Measurements from ENCODE around the gene NCK2. TPM values are rescaled to one million over a fixed set of nuclear protein-coding genes. Genes with fewer than 3 reads are reported as not detected.

The NCK2 gene
- total and polyA plus RNA-seq, 2 of the 13 experiments (the other 11 are each of a cell fraction or from before 2014, with no cell fraction given): 14.8 to 23.5 TPM

DNA sequence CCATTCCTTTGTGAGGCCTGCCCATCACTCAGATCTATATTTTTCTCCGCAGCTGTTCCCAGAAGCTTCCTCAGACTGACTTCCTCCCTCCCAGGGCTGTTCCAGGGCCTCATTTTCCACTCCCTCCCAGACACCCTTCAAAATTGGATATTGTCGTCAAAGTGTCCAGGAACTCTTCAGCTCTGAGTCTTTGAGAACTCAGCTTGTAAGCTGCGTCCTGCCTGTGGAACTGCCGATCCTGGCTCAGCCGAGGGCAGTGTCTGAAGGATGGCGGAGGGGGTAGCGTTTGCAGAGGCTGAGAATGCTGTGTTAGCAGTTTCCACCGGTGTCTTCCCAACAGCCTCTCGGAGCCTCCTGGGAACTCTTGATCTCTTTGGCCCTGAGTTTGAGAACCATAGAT is 27.1 kb downstream of the NCK2 start:
- no peak for ATAC-seq
- TF ChIP-seq MAFF (IDR thresholded peaks at IDR 0.05; ENCODE audit: low read depth, low read length): peak; percentile 36
- TF ChIP-seq GLI4 (CRISPR knock-in tag; IDR thresholded peaks at IDR 0.05; ENCODE audit: borderline replicate concordance): no peak
- peak; percentile 69 to 71 for TF ChIP-seq MAFK (conservative IDR thresholded peaks at IDR 0.05 in 1 of 2, IDR thresholded peaks at IDR 0.05 in 1 of 2; ENCODE audit: low read length in 2 of 2)
- Histone ChIP-seq H3K36me3 (replicated peaks in 1 of 2; ENCODE audit: control insufficient read depth in 1 of 2, insufficient read depth in 2 of 2, low read length in 2 of 2) (no peaks in the 10 kb centered on the region), H3K4me2 (ENCODE audit: low read depth, low read length) (no peak overlapping the region), H2AFZ (ENCODE audit: low read length) (no peak overlapping the region), H3K9ac (ENCODE audit: insufficient read depth, low read depth, low read length) (no peak overlapping the region), H3K9me3 (ENCODE audit: low read length) (no peaks in the 10 kb centered on the region), H4K20me1 (ENCODE audit: insufficient read depth, low read length) (no peaks in the 10 kb centered on the region; the same call in 1 of the 2 replicates), H3K27me3 (ENCODE audit: control insufficient read depth in 1 of 2, insufficient read depth in 2 of 2, low read length in 2 of 2) (no peaks in the 10 kb centered on the region), H3K27ac (ENCODE audit: extremely low read length, insufficient read depth, low read length) (no peak overlapping the region), H3K4me1 (ENCODE audit: insufficient read depth, low read length) (peaks cover 7% of the 10 kb centered on the region), H3K79me2 (ENCODE audit: insufficient read depth, low read length) (peaks cover 4% of the 10 kb centered on the region), H3K4me3 (replicated peaks in 1 of 3; ENCODE audit: insufficient read depth in 1 of 3, low read depth in 2 of 3, low read length in 3 of 3) (no peak overlapping the region)
- DNase-seq (ENCODE audit: low spot score): no peak
- ChIA-PET CTCF (ENCODE audit: low intra/inter-chr PET ratio, low total read pairs) (no interaction called here), POLR2A (no interaction called here)
- WGBS (ENCODE audit: low lambda C conversion rate): 96% methylated on average over 9 of the region's 9 CpGs
- no peak for FAIRE-seq
- in situ Hi-C loops (cut with HindIII; ENCODE audit: extremely low pct_ligation_motif_present, low pct_unique_long_range_greater_than_20kb) (no loop called here), intact Hi-C loops (cut with micrococcal nuclease; ENCODE audit: unreplicated experiment) (no loop called here)
- BruUV-seq (replicated peaks): no TSS peak

DNA sequence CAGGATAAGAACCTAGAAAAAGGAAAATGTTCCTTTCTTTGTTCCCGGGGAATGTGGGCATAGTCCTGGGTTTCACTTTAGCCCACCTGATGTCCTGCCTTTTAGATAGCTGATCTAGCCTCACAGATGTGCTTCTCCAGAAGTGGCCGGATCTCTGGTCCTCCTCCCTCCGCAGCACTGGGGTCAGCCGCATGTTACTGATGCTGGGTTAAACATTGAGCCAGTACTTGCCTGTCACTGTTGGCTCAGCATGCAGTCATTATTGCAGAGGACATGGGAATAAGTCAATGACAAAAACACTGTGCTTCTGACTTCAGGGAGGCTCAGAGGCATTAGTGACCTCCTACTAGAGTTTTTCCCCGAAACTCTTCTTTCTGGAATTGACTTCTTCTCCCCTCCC is 27.6 kb downstream of the NCK2 start:
- H3K4me1 ChIP-seq (ENCODE audit: insufficient read depth, low read length): peaks cover 7% of the 10 kb centered on the region
- no peak overlapping the region for H3K27ac ChIP-seq (ENCODE audit: extremely low read length, insufficient read depth, low read length)
- no TSS peak for BruUV-seq (replicated peaks)
- H3K36me3 ChIP-seq (replicated peaks in 1 of 2; ENCODE audit: control insufficient read depth in 1 of 2, insufficient read depth in 2 of 2, low read length in 2 of 2): no peaks in the 10 kb centered on the region
- FAIRE-seq (no peak), DNase-seq (ENCODE audit: low spot score) (no peak), ATAC-seq (peak; percentile 30; the same call in 1 of the 3 replicates)
- H4K20me1 ChIP-seq (ENCODE audit: insufficient read depth, low read length): no peaks in the 10 kb centered on the region; the same call in 1 of the 2 replicates
- WGBS (ENCODE audit: low lambda C conversion rate): 85% methylated on average over 5 of the region's 5 CpGs
- no peak overlapping the region for H3K4me3 ChIP-seq (replicated peaks in 1 of 3; ENCODE audit: insufficient read depth in 1 of 3, low read depth in 2 of 3, low read length in 3 of 3)
- H3K9me3 ChIP-seq (ENCODE audit: low read length): no peaks in the 10 kb centered on the region
- ChIA-PET POLR2A (no interaction called here), CTCF (ENCODE audit: low intra/inter-chr PET ratio, low total read pairs) (no interaction called here)
- intact Hi-C loops (cut with micrococcal nuclease; ENCODE audit: unreplicated experiment): no loop called here
- in situ Hi-C loops (cut with HindIII; ENCODE audit: extremely low pct_ligation_motif_present, low pct_unique_long_range_greater_than_20kb): no loop called here
- no peak overlapping the region for H3K4me2 ChIP-seq (ENCODE audit: low read depth, low read length)
- H3K9ac ChIP-seq (ENCODE audit: insufficient read depth, low read depth, low read length): no peak overlapping the region
- H3K27me3 ChIP-seq (ENCODE audit: control insufficient read depth in 1 of 2, insufficient read depth in 2 of 2, low read length in 2 of 2): no peaks in the 10 kb centered on the region
- H2AFZ ChIP-seq (ENCODE audit: low read length): no peak overlapping the region
- H3K79me2 ChIP-seq (ENCODE audit: insufficient read depth, low read length): peaks cover 4% of the 10 kb centered on the region
- TF ChIP-seq MZF1 (CRISPR knock-in tag; IDR thresholded peaks at IDR 0.05; ENCODE audit: borderline replicate concordance): no peak
- TF ChIP-seq ZFP62 (CRISPR knock-in tag; IDR thresholded peaks at IDR 0.05): no peak
- TF ChIP-seq BATF2 (CRISPR knock-in tag; IDR thresholded peaks at IDR 0.05): no peak
- TF ChIP-seq BHLHE40 (IDR thresholded peaks at IDR 0.05; ENCODE audit: low read length): no peak
- TF ChIP-seq PAXIP1 (CRISPR knock-in tag; conservative IDR thresholded peaks at IDR 0.05): no peak
- no peak for TF ChIP-seq ZNF451 (CRISPR knock-in tag; IDR thresholded peaks at IDR 0.05)
- no peak for TF ChIP-seq SNRNP70 (IDR thresholded peaks at IDR 0.05; ENCODE audit: low read depth, low read length)
- no peak for TF ChIP-seq ZNF367 (CRISPR knock-in tag; IDR thresholded peaks at IDR 0.05; ENCODE audit: borderline replicate concordance)
- TF ChIP-seq BCL6 (CRISPR knock-in tag; IDR thresholded peaks at IDR 0.05): no peak
- TF ChIP-seq HNRNPH1 (optimal IDR thresholded peaks at IDR 0.05; ENCODE audit: low read depth, low read length): no peak
- no peak for TF ChIP-seq ZNF678 (CRISPR knock-in tag; IDR thresholded peaks at IDR 0.05)
- TF ChIP-seq MTERF4 (CRISPR knock-in tag; IDR thresholded peaks at IDR 0.05): no peak

All from HepG2 (cell line).